Measurements from ENCODE around the gene TOX3. TPM values are rescaled to one million over a fixed set of nuclear protein-coding genes. Genes with fewer than 3 reads are reported as not detected.

The TOX3 gene
- total RNA-seq = not detected in 2 replicates

DNA sequence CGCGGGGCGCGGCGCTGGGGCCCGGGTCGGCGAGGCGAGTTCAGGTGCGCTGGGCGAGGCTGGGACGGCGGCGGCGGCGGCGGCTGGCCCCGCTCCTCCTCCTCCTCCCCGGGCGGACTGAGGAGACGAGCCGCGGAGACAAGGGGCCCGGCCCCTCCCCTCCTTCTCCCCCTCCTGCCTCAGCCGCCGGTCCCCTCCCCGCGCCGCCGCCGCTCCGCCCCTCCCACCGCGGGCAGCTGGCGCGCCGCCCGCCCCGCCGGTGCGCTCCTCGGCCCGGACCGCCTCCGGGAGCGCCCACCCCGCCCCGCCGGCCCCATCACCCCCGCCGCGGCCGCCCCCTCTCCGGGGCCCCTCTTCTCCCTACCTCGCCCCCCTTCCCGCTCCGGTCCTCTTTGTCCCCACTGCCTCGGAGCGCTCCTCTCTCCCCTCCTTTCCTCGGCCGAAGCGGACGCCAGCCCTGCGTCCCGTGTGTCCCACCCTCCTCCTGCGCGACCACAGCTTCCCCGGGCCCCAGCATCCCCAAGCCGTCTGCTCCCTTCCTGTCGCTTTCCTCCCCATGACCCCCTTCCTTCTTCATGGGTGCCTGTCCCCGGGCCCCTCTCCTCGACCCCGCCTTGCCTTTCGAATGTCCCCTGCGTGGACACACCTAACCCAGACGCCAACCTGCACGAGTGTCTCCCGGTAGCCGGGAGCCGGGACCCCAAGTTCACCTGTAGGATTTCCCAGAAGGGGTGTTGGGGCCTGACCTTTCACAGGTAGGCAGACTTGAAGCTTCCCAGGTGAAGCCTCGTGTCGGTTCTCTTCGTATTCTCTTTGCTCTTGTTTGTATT is at the start of gene TOX3:
TOX3 (minus strand) TSS at position 140 of the 830 bp plus-strand sequence. CDS start 420 bp downstream, outside the sequence.
- intact Hi-C loops (cut with micrococcal nuclease) = loop anchor here (10.0 kb wide), 2 partner anchors 1392 to 1738 kb away; partner anchors contain the start of genes IRX3 and SALL1
- Mint-ChIP-seq H3K4me1 (ENCODE audit: low read depth) (no peaks in the 10 kb centered on the region), H3K27ac (no peak within 1 kb of the TSS), H3K27me3 (ENCODE audit: low read depth) (peaks cover 31% of the 10 kb centered on the region), H3K36me3 (ENCODE audit: low read depth) (no peaks in the 10 kb centered on the region), H3K4me3 (ENCODE audit: low read depth) (no peak within 1 kb of the TSS), H3K9me3 (no peaks in the 10 kb centered on the region)
- DNase-seq (ENCODE audit: low spot score) = no peak

DNA sequence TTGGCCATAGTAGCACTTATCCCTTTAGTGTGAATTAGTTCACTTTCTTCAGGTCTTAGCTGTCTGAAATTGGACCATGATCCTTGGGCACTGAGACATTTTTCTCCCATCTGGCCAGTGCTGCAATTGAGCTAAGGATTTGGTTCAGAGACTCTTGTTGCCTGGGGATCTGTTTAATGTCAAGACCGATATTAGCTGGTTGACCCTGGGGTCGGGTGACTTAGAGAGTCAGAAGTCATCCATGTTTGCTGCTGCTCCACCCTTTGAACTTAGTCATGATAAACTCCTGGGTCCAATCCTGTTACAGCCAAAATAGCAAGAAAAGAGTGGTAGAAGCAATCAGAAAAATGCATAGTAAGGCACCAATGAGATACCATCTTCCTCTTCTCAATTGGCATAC is 45.8 kb upstream of the TOX3 start:
- Mint-ChIP-seq H3K27me3 (ENCODE audit: low read depth) (no peaks in the 10 kb centered on the region), H3K27ac (no peak overlapping the region), H3K36me3 (ENCODE audit: low read depth) (no peaks in the 10 kb centered on the region), H3K4me1 (ENCODE audit: low read depth) (no peaks in the 10 kb centered on the region), H3K9me3 (peaks cover 10% of the 10 kb centered on the region), H3K4me3 (ENCODE audit: low read depth) (no peak overlapping the region)
- DNase-seq (ENCODE audit: low spot score) = no peak
- intact Hi-C loops (cut with micrococcal nuclease) = no loop called here

DNA sequence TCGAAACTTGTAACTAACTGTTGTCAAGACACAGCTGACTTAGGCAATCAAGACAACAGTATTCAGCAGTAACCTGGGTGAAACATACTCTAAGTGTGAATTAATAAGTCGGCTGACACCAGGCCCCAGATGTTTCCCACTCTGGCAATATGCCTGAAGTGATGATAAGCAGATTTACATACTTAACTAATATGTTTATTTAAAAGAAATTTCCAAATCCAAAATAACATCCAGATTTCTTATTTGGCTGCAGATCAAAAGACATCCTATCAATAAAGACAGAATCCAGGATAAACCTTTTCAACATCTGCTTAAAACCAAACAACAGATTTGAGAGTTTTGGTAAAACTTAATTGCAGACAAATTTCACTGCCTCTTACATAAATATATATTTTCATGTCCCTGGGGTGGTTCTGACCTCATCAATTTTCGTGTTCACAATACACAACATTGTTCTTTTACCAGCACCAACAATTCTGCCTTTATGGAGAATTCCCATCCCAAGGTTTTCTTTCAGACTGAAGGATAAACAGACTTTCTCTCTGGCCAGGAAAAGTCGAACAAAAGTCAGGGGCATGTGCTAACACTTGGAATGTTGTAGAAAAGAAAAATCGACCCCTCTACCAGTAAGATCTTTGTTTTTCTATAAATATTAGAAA is 45.1 kb upstream of the TOX3 start:
- Mint-ChIP-seq H3K9me3 (peaks cover 10% of the 10 kb centered on the region), H3K36me3 (ENCODE audit: low read depth) (no peaks in the 10 kb centered on the region), H3K27me3 (ENCODE audit: low read depth) (no peaks in the 10 kb centered on the region), H3K4me1 (ENCODE audit: low read depth) (no peaks in the 10 kb centered on the region), H3K4me3 (ENCODE audit: low read depth) (no peak overlapping the region), H3K27ac (no peak overlapping the region)
- intact Hi-C loops (cut with micrococcal nuclease) = no loop called here
- DNase-seq (ENCODE audit: low spot score) = no peak

DNA sequence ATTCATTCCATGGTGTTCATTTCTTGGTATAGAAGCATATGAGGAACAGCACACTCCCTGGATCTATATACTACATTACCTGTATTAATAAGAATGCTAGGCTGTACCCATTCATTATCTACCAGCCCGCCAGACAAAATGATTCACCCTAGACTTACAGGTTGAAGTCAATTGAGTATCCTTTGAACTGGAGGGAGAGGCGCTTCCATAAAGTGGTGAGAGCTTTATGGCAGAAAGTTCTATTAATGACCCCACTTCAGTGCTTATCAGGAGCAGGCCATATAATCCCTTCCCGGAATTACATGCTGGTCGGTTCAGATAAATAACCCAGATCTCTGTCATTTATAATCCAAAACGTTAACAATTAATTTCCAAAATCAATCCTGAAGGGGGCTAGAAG is 44.5 kb upstream of the TOX3 start:
- intact Hi-C loops (cut with micrococcal nuclease) = no loop called here
- peaks cover 10% of the 10 kb centered on the region for H3K9me3 Mint-ChIP-seq
- no peak overlapping the region for H3K27ac Mint-ChIP-seq
- H3K27me3 Mint-ChIP-seq (ENCODE audit: low read depth) = no peaks in the 10 kb centered on the region
- H3K36me3 Mint-ChIP-seq (ENCODE audit: low read depth) = no peaks in the 10 kb centered on the region
- H3K4me1 Mint-ChIP-seq (ENCODE audit: low read depth) = no peaks in the 10 kb centered on the region
- H3K4me3 Mint-ChIP-seq (ENCODE audit: low read depth) = no peak overlapping the region
- DNase-seq (ENCODE audit: low spot score) = no peak

DNA sequence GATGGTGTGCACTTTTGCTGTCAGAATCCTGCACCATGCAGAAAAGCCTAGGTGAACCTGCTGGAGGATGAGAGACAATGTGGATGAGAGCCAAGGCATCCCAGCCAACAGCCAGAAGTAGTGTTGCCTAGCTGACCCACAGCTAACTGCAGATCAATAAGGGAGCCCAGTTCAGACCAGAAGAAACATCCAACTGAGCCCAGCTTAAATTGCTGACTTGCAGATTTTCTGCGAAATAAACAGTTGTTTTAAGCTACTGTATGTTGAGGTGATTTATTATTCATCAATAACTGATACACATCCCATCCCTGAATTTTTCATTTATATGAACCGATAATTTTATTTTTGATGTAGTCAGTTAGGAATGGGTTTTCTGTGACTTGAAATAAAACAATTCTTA is 39.2 kb upstream of the TOX3 start:
- H3K27ac Mint-ChIP-seq = no peak overlapping the region
- no peak overlapping the region for H3K4me3 Mint-ChIP-seq (ENCODE audit: low read depth)
- no peak for DNase-seq (ENCODE audit: low spot score)
- intact Hi-C loops (cut with micrococcal nuclease) = no loop called here
- H3K36me3 Mint-ChIP-seq (ENCODE audit: low read depth) = no peaks in the 10 kb centered on the region
- H3K27me3 Mint-ChIP-seq (ENCODE audit: low read depth) = no peaks in the 10 kb centered on the region
- H3K4me1 Mint-ChIP-seq (ENCODE audit: low read depth) = no peaks in the 10 kb centered on the region
- peaks cover 24% of the 10 kb centered on the region for H3K9me3 Mint-ChIP-seq

DNA sequence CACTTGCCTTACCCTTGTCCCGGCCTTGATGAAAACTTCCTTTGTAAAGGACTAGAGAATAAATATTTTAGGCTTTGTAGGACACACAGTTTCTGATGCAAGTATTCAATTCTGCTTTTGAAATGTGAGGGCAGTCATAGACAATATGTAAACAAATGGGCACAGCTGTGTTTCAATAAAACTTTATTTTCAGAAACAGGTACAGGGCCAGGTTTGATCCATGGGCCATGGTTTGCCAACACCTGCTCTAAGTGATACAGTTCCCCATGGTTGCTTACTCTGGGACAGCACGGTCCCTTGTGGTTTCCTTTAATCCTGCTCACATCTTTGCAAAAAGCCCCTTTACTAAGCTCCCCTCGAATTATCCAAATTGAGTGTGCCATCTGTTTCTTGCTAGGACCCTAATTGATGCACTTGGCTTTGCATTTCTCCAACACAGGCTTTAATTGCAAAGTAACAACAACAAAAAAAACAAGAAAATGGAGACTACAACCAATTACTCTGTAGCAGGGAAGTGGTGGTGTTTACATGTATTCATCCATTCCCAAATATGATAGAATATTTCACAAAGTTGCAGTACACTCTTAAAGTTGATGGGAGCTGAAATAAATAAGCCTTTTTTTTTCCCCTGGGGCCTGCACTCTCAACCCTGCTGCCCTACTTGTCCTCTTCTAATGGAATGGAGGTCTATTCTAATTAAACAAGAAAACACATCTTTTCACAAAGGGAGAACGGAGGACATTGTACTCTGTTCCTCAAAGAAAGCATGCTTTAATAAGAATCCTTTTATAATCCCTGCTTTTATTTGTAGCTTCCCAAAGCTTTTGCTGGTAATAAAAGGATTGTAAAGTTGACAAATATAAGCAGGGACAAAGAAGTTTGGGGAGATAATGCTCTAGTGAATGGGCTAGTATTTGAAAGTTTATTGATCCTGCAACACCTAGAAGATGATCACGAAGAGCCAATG is 37.7 kb upstream of the TOX3 start:
- intact Hi-C loops (cut with micrococcal nuclease) = no loop called here
- no peak for DNase-seq (ENCODE audit: low spot score)
- H3K27ac Mint-ChIP-seq = no peak overlapping the region
- peaks cover 22% of the 10 kb centered on the region for H3K9me3 Mint-ChIP-seq
- H3K4me1 Mint-ChIP-seq (ENCODE audit: low read depth) = no peaks in the 10 kb centered on the region
- no peaks in the 10 kb centered on the region for H3K27me3 Mint-ChIP-seq (ENCODE audit: low read depth)
- H3K36me3 Mint-ChIP-seq (ENCODE audit: low read depth) = no peaks in the 10 kb centered on the region
- H3K4me3 Mint-ChIP-seq (ENCODE audit: low read depth) = no peak overlapping the region

DNA sequence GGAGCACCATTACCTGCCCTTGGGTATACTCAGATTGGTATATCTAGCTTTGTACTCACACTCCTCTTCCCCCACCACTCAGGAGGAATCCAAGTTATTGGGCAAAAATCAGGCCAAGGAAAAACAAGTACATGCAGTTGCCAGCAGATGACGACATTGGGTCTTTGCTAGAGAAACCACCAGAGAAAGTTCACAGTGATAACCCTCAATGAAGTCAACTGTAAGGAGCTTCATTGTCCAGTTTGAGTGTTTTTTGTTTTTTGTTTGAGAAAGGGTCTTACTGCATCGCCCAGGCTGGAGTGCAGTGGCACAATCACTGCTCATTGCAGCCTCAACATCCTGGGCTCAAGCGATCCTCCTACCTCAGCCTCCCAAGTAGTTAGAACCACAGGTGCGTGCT is 34.6 kb upstream of the TOX3 start:
- Mint-ChIP-seq H3K4me3 (ENCODE audit: low read depth) (no peak overlapping the region), H3K27me3 (ENCODE audit: low read depth) (no peaks in the 10 kb centered on the region), H3K4me1 (ENCODE audit: low read depth) (no peaks in the 10 kb centered on the region), H3K27ac (no peak overlapping the region), H3K9me3 (peaks cover 14% of the 10 kb centered on the region), H3K36me3 (ENCODE audit: low read depth) (no peaks in the 10 kb centered on the region)
- intact Hi-C loops (cut with micrococcal nuclease) = no loop called here
- no peak for DNase-seq (ENCODE audit: low spot score)

DNA sequence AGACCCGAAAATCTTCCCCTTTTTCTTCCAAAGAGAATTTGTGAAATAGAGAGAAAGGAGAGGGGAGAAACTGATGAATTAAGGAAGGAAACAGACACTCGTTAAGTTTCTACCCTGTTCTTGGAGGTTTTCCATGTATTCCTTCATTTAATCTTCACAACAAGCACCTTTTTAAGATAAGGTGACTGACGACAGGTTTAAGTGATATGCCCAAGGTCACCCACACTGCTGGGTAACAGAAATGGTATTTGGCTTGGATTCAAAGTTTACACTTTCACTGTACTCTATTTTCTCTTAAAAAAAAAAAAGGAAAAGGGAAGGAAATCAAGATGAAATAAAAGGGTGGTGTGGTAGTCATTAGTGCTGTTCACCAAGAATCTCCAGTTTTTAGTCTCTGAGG is 33.5 kb upstream of the TOX3 start:
- intact Hi-C loops (cut with micrococcal nuclease) = no loop called here
- Mint-ChIP-seq H3K36me3 (ENCODE audit: low read depth) (no peaks in the 10 kb centered on the region), H3K4me1 (ENCODE audit: low read depth) (no peaks in the 10 kb centered on the region), H3K4me3 (ENCODE audit: low read depth) (no peak overlapping the region), H3K27ac (no peak overlapping the region), H3K27me3 (ENCODE audit: low read depth) (no peaks in the 10 kb centered on the region), H3K9me3 (peaks cover 14% of the 10 kb centered on the region)
- no peak for DNase-seq (ENCODE audit: low spot score)

DNA sequence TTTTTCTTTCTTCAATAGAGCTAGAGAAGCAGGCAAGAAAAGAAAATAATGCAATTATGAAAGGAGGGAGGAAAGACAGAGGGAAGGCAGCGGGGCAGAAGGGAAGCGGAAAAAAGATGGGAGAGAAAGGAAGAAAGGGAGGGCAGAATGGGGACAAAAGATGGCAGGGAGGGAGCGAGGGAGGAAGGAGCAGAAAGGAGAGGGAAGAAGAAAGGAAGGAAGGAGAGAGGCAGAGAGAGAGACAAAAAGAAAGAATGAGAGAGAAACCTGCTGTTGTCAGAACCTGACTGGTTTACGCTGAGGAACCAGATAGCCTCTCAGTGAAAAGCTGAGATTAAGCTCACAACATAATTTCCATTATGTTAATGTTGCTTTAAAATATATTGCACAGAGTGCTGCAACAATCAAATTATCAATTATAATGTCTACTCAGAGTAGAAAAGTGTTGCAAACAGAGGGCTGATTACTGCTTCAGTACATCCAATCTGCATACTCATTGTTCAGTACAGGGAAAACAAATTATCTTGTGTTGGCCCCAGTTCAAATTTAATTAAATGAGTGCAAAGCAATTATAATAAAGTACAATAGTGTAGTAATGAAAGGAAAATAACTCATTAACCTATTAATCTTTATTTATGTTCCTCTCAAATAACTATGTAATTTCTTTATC is 32.0 kb upstream of the TOX3 start:
- H3K36me3 Mint-ChIP-seq (ENCODE audit: low read depth) = no peaks in the 10 kb centered on the region
- H3K9me3 Mint-ChIP-seq = peaks cover 12% of the 10 kb centered on the region
- no peaks in the 10 kb centered on the region for H3K4me1 Mint-ChIP-seq (ENCODE audit: low read depth)
- H3K27ac Mint-ChIP-seq = no peak overlapping the region
- H3K27me3 Mint-ChIP-seq (ENCODE audit: low read depth) = no peaks in the 10 kb centered on the region
- intact Hi-C loops (cut with micrococcal nuclease) = no loop called here
- DNase-seq (ENCODE audit: low spot score) = no peak
- no peak overlapping the region for H3K4me3 Mint-ChIP-seq (ENCODE audit: low read depth)

DNA sequence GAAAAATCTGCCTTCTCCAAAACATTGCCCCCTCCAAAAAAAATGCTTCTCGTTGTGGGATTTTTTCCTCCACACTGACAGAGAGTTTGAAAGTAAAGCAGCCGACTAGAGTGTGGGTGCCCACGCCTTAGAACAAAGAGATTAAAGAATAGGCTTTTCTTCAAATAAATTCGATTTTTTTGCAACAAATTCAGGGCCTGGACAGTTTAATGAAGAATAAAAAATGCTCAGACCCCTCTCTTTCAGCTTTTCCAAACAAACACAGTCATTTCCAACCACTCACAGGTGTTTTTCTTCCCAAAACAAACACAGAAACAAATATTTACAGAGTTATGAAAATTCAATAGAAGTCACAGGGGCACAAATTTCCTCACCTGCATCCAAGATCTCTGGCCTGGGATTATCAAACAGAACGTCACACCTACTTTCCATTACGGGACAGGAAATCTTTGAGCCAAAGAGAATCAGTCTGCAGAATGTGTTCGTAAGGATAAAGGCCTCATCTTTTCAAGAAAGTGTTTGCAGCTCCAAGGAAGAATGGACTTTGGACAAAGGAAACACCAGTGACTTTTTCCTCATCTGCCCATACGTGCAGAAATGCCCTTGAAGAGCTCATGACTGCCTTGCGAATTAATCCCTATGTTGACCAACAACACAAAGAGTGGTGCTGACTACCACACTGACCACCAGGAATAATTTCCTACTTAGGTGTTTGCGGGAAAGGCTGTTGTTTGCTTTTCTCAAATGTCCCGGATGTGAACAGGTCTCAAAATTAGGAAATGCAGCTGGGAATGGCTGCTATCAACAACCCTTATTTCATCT is 31.3 kb upstream of the TOX3 start:
- H3K4me3 Mint-ChIP-seq (ENCODE audit: low read depth) = no peak overlapping the region
- DNase-seq (ENCODE audit: low spot score) = no peak
- peaks cover 10% of the 10 kb centered on the region for H3K9me3 Mint-ChIP-seq
- H3K27ac Mint-ChIP-seq = no peak overlapping the region
- H3K4me1 Mint-ChIP-seq (ENCODE audit: low read depth) = no peaks in the 10 kb centered on the region
- no peaks in the 10 kb centered on the region for H3K36me3 Mint-ChIP-seq (ENCODE audit: low read depth)
- intact Hi-C loops (cut with micrococcal nuclease) = no loop called here
- no peaks in the 10 kb centered on the region for H3K27me3 Mint-ChIP-seq (ENCODE audit: low read depth)

DNA sequence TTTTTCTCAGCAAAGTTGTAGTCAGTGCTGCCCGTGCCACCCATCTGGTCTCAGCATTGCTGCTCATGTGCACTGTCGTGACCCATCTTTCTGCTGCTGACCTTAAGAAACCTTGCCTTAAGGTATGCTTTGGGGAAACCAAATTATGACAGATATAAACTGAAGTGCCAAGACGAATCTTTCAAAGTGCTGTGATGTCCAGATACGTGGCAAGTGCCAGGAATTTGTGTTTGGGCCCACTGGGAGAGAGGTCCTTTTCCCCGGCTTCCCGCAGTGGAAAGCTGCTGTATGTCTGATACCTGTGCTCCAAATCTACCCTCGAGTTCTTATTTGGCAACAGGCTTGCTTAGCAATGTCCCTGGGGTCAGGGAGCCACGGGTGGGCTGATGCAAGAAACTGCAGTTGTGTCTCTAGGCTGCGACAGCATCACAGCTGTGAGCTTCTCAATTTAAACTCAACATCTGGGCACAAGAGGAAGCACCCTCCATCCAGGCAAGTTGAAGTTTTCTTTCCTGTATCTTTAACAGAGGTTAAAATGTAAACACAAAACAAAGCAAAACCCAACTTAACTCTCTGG is 30.3 kb upstream of the TOX3 start:
- Mint-ChIP-seq H3K4me1 (ENCODE audit: low read depth) (no peaks in the 10 kb centered on the region), H3K36me3 (ENCODE audit: low read depth) (no peaks in the 10 kb centered on the region), H3K27me3 (ENCODE audit: low read depth) (no peaks in the 10 kb centered on the region), H3K9me3 (peaks cover 4% of the 10 kb centered on the region), H3K4me3 (ENCODE audit: low read depth) (no peak overlapping the region), H3K27ac (no peak overlapping the region)
- intact Hi-C loops (cut with micrococcal nuclease) = no loop called here
- no peak for DNase-seq (ENCODE audit: low spot score)
